CD14-positive monocyte (primary cell): ENCODE measurements around the gene SEMA3C. TPM values are rescaled to one million over a fixed set of nuclear protein-coding genes. Genes with fewer than 3 reads are reported as not detected.

Source experiments
- DNase-seq, 3 donors: peaks; one replicate each; pipeline ENCODE4 v3.0.0-alpha.2; 2011 to 2022
- H2AFZ ChIP-seq: 2 replicates; pipeline ENCODE4 v1.6.0; 2012; ENCODE audit warnings: mild to moderate bottlenecking, low read depth, low read length, inconsistent platforms; ENCODE audit not compliant: insufficient read depth, poor library complexity, severe bottlenecking
- H3K27ac ChIP-seq, 2 donors: 1 replicate in 1 of 2; 2 replicates in 1 of 2; pipeline ENCODE4 v1.5.1; 2012 to 2013; ENCODE audit warnings: low read length in 2 of 2, control low read depth in 1 of 2, inconsistent platforms in 1 of 2, low read depth in 1 of 2, mild to moderate bottlenecking in 1 of 2
- H3K27me3 ChIP-seq, 2 donors: one replicate each; pipeline versions ENCODE4 v1.6.0 to v1.6.1; 2011 to 2013; ENCODE audit warnings: low read length in 2 of 2; ENCODE audit not compliant: control insufficient read depth in 2 of 2, insufficient read depth in 2 of 2
- H3K36me3 ChIP-seq, 2 donors: replicated peaks in 1 of 2; 1 replicate in 1 of 2; 2 replicates in 1 of 2; pipeline versions ENCODE4 v1.5.1 to v1.6.1; 2012 to 2013; ENCODE audit warnings: low read length in 2 of 2, control low read depth in 1 of 2, inconsistent platforms in 1 of 2, mild to moderate bottlenecking in 1 of 2; ENCODE audit not compliant: insufficient read depth in 2 of 2, control insufficient read depth in 1 of 2
- H3K4me1 ChIP-seq, 2 donors: 1 replicate in 1 of 2; 2 replicates in 1 of 2; pipeline versions ENCODE4 v1.5.1 to v1.6.1; 2012 to 2013; ENCODE audit warnings: low read length in 2 of 2, control low read depth in 1 of 2, inconsistent platforms in 1 of 2, mild to moderate bottlenecking in 1 of 2, moderate library complexity in 1 of 2; ENCODE audit not compliant: insufficient read depth in 2 of 2, control insufficient read depth in 1 of 2
- H3K4me2 ChIP-seq: replicated peaks from 2 replicates; pipeline ENCODE3; 2012; ENCODE audit warnings: low read length, moderate library complexity, mild to moderate bottlenecking; ENCODE audit not compliant: poor library complexity, severe bottlenecking; ENCODE audit errors: extremely low read depth
- H3K4me3 ChIP-seq, 3 experiments: fragments of 200-600 bp in 1 of 3; sonication (generic) in 1 of 3; replicated peaks in 1 of 3; 1 replicate in 2 of 3; 2 replicates in 1 of 3; pipeline ENCODE4 v1.5.1; 2011 to 2013; ENCODE audit warnings: low read length in 3 of 3, mild to moderate bottlenecking in 3 of 3, control low read depth in 2 of 3, low read depth in 2 of 3, inconsistent platforms in 1 of 3, moderate library complexity in 1 of 3
- H3K79me2 ChIP-seq: 2 replicates; pipeline ENCODE4 v1.6.0; 2012; ENCODE audit warnings: mild to moderate bottlenecking, control low read depth, inconsistent platforms, low read length, moderate library complexity; ENCODE audit not compliant: insufficient read depth
- H3K9ac ChIP-seq: 2 replicates; pipeline ENCODE4 v1.6.0; 2017; ENCODE audit warnings: low read length, mild to moderate bottlenecking; ENCODE audit not compliant: insufficient read depth, poor library complexity, severe bottlenecking
- H3K9me3 ChIP-seq, 2 donors: replicated peaks in 1 of 2; 1 replicate in 1 of 2; 2 replicates in 1 of 2; pipeline versions ENCODE4 v1.5.1 to v1.6.1; 2012 to 2013; ENCODE audit warnings: low read length in 2 of 2, control low read depth in 1 of 2; ENCODE audit not compliant: control insufficient read depth in 1 of 2, insufficient read depth in 1 of 2
- H4K20me1 ChIP-seq: 2 replicates; pipeline ENCODE4 v1.6.0; 2012; ENCODE audit warnings: mild to moderate bottlenecking, low read length, control low read depth, moderate library complexity; ENCODE audit not compliant: insufficient read depth
- H3K27ac Mint-ChIP-seq, 7 donors: one replicate each; pipeline ENCODE4 v1.8.0; 2020; ENCODE audit warnings: mild to moderate bottlenecking in 7 of 7, mixed read lengths in 7 of 7, moderate library complexity in 6 of 7, inconsistent platforms in 2 of 7
- H3K27me3 Mint-ChIP-seq, 3 donors: one replicate each; pipeline ENCODE4 v1.8.0; 2021 to 2022; ENCODE audit warnings: low read depth in 3 of 3, mild to moderate bottlenecking in 3 of 3, mixed read lengths in 3 of 3, moderate library complexity in 3 of 3, inconsistent platforms in 1 of 3
- H3K36me3 Mint-ChIP-seq, 2 donors: one replicate each; pipeline ENCODE4 v1.8.0; 2020; ENCODE audit warnings: mixed read lengths in 2 of 2, inconsistent platforms in 1 of 2, mild to moderate bottlenecking in 1 of 2
- H3K4me1 Mint-ChIP-seq: one replicate; pipeline ENCODE4 v1.8.0; 2020; ENCODE audit warnings: mild to moderate bottlenecking, mixed read lengths
- H3K4me3 Mint-ChIP-seq, 2 donors: one replicate each; pipeline ENCODE4 v1.8.0; 2020; ENCODE audit warnings: mild to moderate bottlenecking in 2 of 2, mixed read lengths in 2 of 2, moderate library complexity in 1 of 2
- H3K9me3 Mint-ChIP-seq, 7 donors: one replicate each; pipeline ENCODE4 v1.8.0; 2020 to 2022; ENCODE audit warnings: mixed read lengths in 7 of 7, mild to moderate bottlenecking in 6 of 7, moderate library complexity in 6 of 7, inconsistent platforms in 2 of 7
- CTCF ChIP-seq: fragments of 200-600 bp; IDR thresholded peaks from one replicate; pipeline ENCODE4 v1.8.0; 2022; ENCODE audit warnings: antibody characterized with exemption, mild to moderate bottlenecking
- WGBS: methylation state at CpG from one replicate; pipeline ENCODE4 v1.1.5; 2013; ENCODE audit warnings: missing lambda C conversion rate; ENCODE audit not compliant: insufficient coverage; 5-methylcytosine and 5-hydroxymethylcytosine counted together
- intact Hi-C, 2 donors: fragments of 100-400 bp; cut with micrococcal nuclease; formaldehyde crosslinking; loops; one replicate each; pipeline versions ENCODE4 v1.15.0 to v1.15.1; 2023
- polyA plus RNA-seq, 3 donors: library from polyadenylated mRNA; depleted of rRNA in 1 of 3; unstranded in 2 of 3; stranded (reverse) in 1 of 3; fragments of 300-500 nt in 2 of 3; fragments of >200 nt in 1 of 3; fragmentation: Illumina TruSeq in 2 of 3; gene quantifications; 1 replicate in 2 of 3; 2 replicates in 1 of 3; pipeline ENCODE4 v1.2.3, GENCODE V29; 2012 to 2021

Gene SEMA3C
- polyA plus RNA-seq, 3 donors = 7.2 to 14.1 (median 13.7) TPM

GRCh38 chr7:80708123-80708522 lies 210.7 kb downstream of the SEMA3C start:
- Mint-ChIP-seq H3K27ac (peak overlapping the region; percentile 73 to 95 (median 86)), H3K36me3 (peaks cover 4 to 6% of the 10 kb centered on the region in 2 donors), H3K9me3 (peaks cover 0 to 4% (median 0%) of the 10 kb centered on the region in 7 donors), H3K4me3 (peak overlapping the region in 1 of 2 donors; percentile 64), H3K4me1 (peaks cover 51% of the 10 kb centered on the region), H3K27me3 (peaks cover 0 to 3% (median 0%) of the 10 kb centered on the region in 3 donors)
- H2AFZ ChIP-seq = no peak overlapping the region
- no peak overlapping the region for H3K9ac ChIP-seq
- no peaks in the 10 kb centered on the region for H4K20me1 ChIP-seq
- H3K27ac ChIP-seq = peak overlapping the region in 1 of 2 donors; percentile 77
- H3K4me3 ChIP-seq = peak overlapping the region in 1 of 3 experiments; percentile 48
- peak; percentile 66 to 86 (median 76) for DNase-seq
- H3K9me3 ChIP-seq = no peaks in the 10 kb centered on the region
- no peaks in the 10 kb centered on the region for H3K36me3 ChIP-seq
- no peak for TF ChIP-seq CTCF
- H3K4me1 ChIP-seq = peaks cover 31 to 53% of the 10 kb centered on the region in 2 donors
- WGBS = 0% methylated on average over 1 of the region's 2 CpGs
- intact Hi-C loops = loop anchor here in 1 of 2 donors (10.0 kb wide), 1 partner anchor 67 kb away; no protein-coding TSS in a partner anchor
- peak overlapping the region; percentile 64 for H3K4me2 ChIP-seq
- H3K27me3 ChIP-seq = no peaks in the 10 kb centered on the region
- no peaks in the 10 kb centered on the region for H3K79me2 ChIP-seq

GRCh38 chr7:80707318-80707717 lies 211.5 kb downstream of the SEMA3C start:
- Mint-ChIP-seq H3K9me3 (peaks cover 0 to 3% (median 0%) of the 10 kb centered on the region in 7 donors), H3K27ac (peak overlapping the region; percentile 19 to 95 (median 87)), H3K4me3 (peak overlapping the region in 1 of 2 donors; percentile 2), H3K36me3 (peaks cover 3 to 6% of the 10 kb centered on the region in 2 donors), H3K4me1 (peaks cover 46% of the 10 kb centered on the region), H3K27me3 (peaks cover 0 to 3% (median 3%) of the 10 kb centered on the region in 3 donors)
- Histone ChIP-seq H3K9ac (no peak overlapping the region), H3K27ac (peak overlapping the region in 1 of 2 donors; percentile 77), H3K79me2 (no peaks in the 10 kb centered on the region), H3K4me2 (peak overlapping the region; percentile 64), H4K20me1 (no peaks in the 10 kb centered on the region), H3K36me3 (no peaks in the 10 kb centered on the region), H3K4me3 (peak overlapping the region in 1 of 3 experiments; percentile 48), H3K9me3 (no peaks in the 10 kb centered on the region), H3K27me3 (no peaks in the 10 kb centered on the region), H3K4me1 (peaks cover 31 to 53% of the 10 kb centered on the region in 2 donors), H2AFZ (no peak overlapping the region)
- no peak for TF ChIP-seq CTCF
- peak in 2 of 3 donors; percentile 35 to 37 for DNase-seq
- intact Hi-C loops = loop anchor here in 1 of 2 donors (10.0 kb wide), 1 partner anchor 67 kb away; no protein-coding TSS in a partner anchor
- 86% methylated on average over 1 of the region's 1 CpG for WGBS
